GM23338 (cell line): ENCODE data around the gene USP20. TPM values are rescaled to one million over a fixed set of nuclear protein-coding genes. Genes with fewer than 3 reads are reported as not detected.

Source experiments
- ATAC-seq: fragments of 200-7000 bp; cut with Tn5 transposase; 3 replicates; pipeline ENCODE4 v1.9.1; 2020
- DNase-seq: peaks from one replicate; pipeline ENCODE4 v3.0.0-alpha.2; 2015; ENCODE audit warnings: low spot score
- H2AFZ ChIP-seq: fragments of 200-600 bp; sonication (generic); 2 replicates; pipeline ENCODE4 v1.8.0; 2016; ENCODE audit warnings: antibody characterized with exemption, mild to moderate bottlenecking, moderate library complexity
- H3F3A ChIP-seq: fragments of 200-600 bp; sonication (generic); replicated peaks from 2 replicates; pipeline ENCODE4 v1.8.0; 2017; ENCODE audit warnings: antibody characterized with exemption, mixed run types, low read depth
- H3K27ac ChIP-seq: fragments of 200-600 bp; sonication (generic); 2 replicates; pipeline ENCODE4 v1.6.1; 2016; ENCODE audit warnings: low read depth
- H3K27me3 ChIP-seq: fragments of 200-600 bp; sonication (generic); 2 replicates; pipeline ENCODE4 v1.8.0; 2016; ENCODE audit warnings: mild to moderate bottlenecking, mixed run types, moderate library complexity; ENCODE audit not compliant: insufficient read depth
- H3K36me3 ChIP-seq: fragments of 200-600 bp; sonication (generic); 2 replicates; pipeline ENCODE4 v1.8.0; 2016; ENCODE audit warnings: mild to moderate bottlenecking; ENCODE audit not compliant: insufficient read depth
- H3K4me1 ChIP-seq: fragments of 200-600 bp; sonication (generic); 2 replicates; pipeline ENCODE4 v1.8.0; 2016; ENCODE audit warnings: mild to moderate bottlenecking, moderate library complexity; ENCODE audit not compliant: insufficient read depth
- H3K4me2 ChIP-seq: fragments of 200-600 bp; sonication (generic); 2 replicates; pipeline ENCODE4 v1.7.1; 2017; ENCODE audit warnings: mixed run types
- H3K4me3 ChIP-seq: fragments of 200-600 bp; sonication (generic); 2 replicates; pipeline ENCODE4 v1.6.1; 2016; ENCODE audit warnings: mixed run types
- H3K79me2 ChIP-seq: fragments of 200-600 bp; sonication (generic); replicated peaks from 2 replicates; pipeline ENCODE4 v1.8.0; 2017; ENCODE audit warnings: mild to moderate bottlenecking; ENCODE audit not compliant: insufficient read depth
- H3K9me2 ChIP-seq: fragments of 200-600 bp; sonication (generic); 2 replicates; pipeline ENCODE4 v1.8.0; 2017; ENCODE audit not compliant: insufficient read depth
- H4K20me1 ChIP-seq: fragments of 200-600 bp; sonication (generic); replicated peaks from 2 replicates; pipeline ENCODE4 v1.8.0; 2017; ENCODE audit warnings: mild to moderate bottlenecking; ENCODE audit not compliant: insufficient read depth
- H3K27ac Mint-ChIP-seq: 2 replicates; pipeline ENCODE4 v1.8.0; 2020; ENCODE audit warnings: inconsistent platforms, mild to moderate bottlenecking, moderate library complexity, mixed read lengths
- H3K27me3 Mint-ChIP-seq: 3 replicates; pipeline ENCODE4 v1.8.0; 2022; ENCODE audit warnings: low read depth, mild to moderate bottlenecking, moderate library complexity, mixed read lengths, inconsistent platforms; ENCODE audit not compliant: insufficient read depth, poor library complexity
- H3K36me3 Mint-ChIP-seq: 3 replicates; pipeline ENCODE4 v1.8.0; 2021; ENCODE audit warnings: low read depth, mild to moderate bottlenecking, inconsistent platforms, moderate library complexity, mixed read lengths
- H3K4me1 Mint-ChIP-seq: 3 replicates; pipeline ENCODE4 v1.8.0; 2020; ENCODE audit warnings: mild to moderate bottlenecking, inconsistent platforms, mixed read lengths
- H3K4me3 Mint-ChIP-seq: 3 replicates; pipeline ENCODE4 v1.8.0; 2021; ENCODE audit warnings: moderate library complexity, mild to moderate bottlenecking, inconsistent platforms, mixed read lengths
- H3K9me3 Mint-ChIP-seq: 3 replicates; pipeline ENCODE4 v1.8.0; 2020; ENCODE audit warnings: moderate library complexity, mild to moderate bottlenecking, inconsistent platforms, mixed read lengths
- CREB1 ChIP-seq: fragments of 250-450 bp; sonication (Bioruptor Pico); IDR thresholded peaks from 2 replicates; pipeline ENCODE4 v1.5.0; 2020; ENCODE audit warnings: low read depth, mild to moderate bottlenecking, moderate library complexity
- EZH2phosphoT487 ChIP-seq: fragments of 200-600 bp; sonication (generic); IDR thresholded peaks from one replicate; pipeline ENCODE4 v1.8.1; 2018; ENCODE audit warnings: antibody characterized with exemption; ENCODE audit not compliant: unreplicated experiment
- JUNB ChIP-seq: IDR thresholded peaks from one replicate; pipeline ENCODE4 v1.6.1; 2016; ENCODE audit warnings: antibody characterized with exemption; ENCODE audit not compliant: unreplicated experiment
- NANOG ChIP-seq: IDR thresholded peaks from 2 replicates; pipeline ENCODE4 v1.6.1; 2016; ENCODE audit warnings: antibody characterized with exemption, borderline replicate concordance
- POLR2AphosphoS5 ChIP-seq: IDR thresholded peaks from 2 replicates; pipeline ENCODE4 v1.6.1; 2016; ENCODE audit warnings: antibody characterized with exemption, low read depth
- ZNF331 ChIP-seq: fragments of 250-450 bp; sonication (Bioruptor Pico); IDR thresholded peaks from 2 replicates; pipeline ENCODE4 v1.5.0; 2020; ENCODE audit warnings: low read depth, mild to moderate bottlenecking, moderate library complexity
- polyA plus RNA-seq: library from polyadenylated mRNA; unstranded; fragments of >200 nt; fragmentation: Nextera tagmentation; extraction: Ambion mirVana; gene quantifications from 2 replicates; pipeline ENCODE4 v1.2.1, GENCODE V29; 2016
- total RNA-seq: library from RNA; depleted of rRNA; stranded (reverse); fragments of >200 nt; shearing (Covaris generic); gene quantifications from 2 replicates; pipeline ENCODE4 v1.2.3, GENCODE V29; 2014
- TF ChIP-seq, protein P1 (sequence below): fragments of 250-450 bp; sonication (Bioruptor Pico); IDR thresholded peaks from 2 replicates; pipeline ENCODE4 v1.5.0; 2020; ENCODE audit warnings: mild to moderate bottlenecking, moderate library complexity
- TF ChIP-seq, protein P2 (sequence below): IDR thresholded peaks from 2 replicates; pipeline ENCODE4 v1.6.1; 2016; ENCODE audit warnings: antibody characterized with exemption

The USP20 gene
- total and polyA plus RNA-seq, 2 experiments from 2014 or later: 10.4 to 13.0 TPM

DNA sequence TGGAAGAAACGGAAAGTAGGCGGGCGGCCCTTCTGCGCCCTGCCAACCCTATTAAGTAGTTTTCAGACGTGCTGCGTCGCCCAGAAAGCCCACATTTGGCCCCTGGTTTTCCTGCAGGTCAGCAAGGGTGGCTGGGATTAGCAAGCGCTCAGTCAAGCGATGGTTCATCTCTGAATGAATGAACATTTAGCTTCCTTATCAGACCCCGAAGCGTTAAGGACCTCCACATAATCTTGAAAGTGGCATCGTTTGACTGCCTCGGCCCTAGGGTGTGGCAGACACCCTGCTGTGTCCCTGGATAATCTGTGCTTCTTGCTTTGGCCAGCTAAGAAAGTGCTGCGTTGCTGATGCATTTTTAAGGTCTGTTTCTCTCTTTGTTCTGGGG, 31.6 kb upstream of the USP20 start (continued):
- TF ChIP-seq, protein P1, sequence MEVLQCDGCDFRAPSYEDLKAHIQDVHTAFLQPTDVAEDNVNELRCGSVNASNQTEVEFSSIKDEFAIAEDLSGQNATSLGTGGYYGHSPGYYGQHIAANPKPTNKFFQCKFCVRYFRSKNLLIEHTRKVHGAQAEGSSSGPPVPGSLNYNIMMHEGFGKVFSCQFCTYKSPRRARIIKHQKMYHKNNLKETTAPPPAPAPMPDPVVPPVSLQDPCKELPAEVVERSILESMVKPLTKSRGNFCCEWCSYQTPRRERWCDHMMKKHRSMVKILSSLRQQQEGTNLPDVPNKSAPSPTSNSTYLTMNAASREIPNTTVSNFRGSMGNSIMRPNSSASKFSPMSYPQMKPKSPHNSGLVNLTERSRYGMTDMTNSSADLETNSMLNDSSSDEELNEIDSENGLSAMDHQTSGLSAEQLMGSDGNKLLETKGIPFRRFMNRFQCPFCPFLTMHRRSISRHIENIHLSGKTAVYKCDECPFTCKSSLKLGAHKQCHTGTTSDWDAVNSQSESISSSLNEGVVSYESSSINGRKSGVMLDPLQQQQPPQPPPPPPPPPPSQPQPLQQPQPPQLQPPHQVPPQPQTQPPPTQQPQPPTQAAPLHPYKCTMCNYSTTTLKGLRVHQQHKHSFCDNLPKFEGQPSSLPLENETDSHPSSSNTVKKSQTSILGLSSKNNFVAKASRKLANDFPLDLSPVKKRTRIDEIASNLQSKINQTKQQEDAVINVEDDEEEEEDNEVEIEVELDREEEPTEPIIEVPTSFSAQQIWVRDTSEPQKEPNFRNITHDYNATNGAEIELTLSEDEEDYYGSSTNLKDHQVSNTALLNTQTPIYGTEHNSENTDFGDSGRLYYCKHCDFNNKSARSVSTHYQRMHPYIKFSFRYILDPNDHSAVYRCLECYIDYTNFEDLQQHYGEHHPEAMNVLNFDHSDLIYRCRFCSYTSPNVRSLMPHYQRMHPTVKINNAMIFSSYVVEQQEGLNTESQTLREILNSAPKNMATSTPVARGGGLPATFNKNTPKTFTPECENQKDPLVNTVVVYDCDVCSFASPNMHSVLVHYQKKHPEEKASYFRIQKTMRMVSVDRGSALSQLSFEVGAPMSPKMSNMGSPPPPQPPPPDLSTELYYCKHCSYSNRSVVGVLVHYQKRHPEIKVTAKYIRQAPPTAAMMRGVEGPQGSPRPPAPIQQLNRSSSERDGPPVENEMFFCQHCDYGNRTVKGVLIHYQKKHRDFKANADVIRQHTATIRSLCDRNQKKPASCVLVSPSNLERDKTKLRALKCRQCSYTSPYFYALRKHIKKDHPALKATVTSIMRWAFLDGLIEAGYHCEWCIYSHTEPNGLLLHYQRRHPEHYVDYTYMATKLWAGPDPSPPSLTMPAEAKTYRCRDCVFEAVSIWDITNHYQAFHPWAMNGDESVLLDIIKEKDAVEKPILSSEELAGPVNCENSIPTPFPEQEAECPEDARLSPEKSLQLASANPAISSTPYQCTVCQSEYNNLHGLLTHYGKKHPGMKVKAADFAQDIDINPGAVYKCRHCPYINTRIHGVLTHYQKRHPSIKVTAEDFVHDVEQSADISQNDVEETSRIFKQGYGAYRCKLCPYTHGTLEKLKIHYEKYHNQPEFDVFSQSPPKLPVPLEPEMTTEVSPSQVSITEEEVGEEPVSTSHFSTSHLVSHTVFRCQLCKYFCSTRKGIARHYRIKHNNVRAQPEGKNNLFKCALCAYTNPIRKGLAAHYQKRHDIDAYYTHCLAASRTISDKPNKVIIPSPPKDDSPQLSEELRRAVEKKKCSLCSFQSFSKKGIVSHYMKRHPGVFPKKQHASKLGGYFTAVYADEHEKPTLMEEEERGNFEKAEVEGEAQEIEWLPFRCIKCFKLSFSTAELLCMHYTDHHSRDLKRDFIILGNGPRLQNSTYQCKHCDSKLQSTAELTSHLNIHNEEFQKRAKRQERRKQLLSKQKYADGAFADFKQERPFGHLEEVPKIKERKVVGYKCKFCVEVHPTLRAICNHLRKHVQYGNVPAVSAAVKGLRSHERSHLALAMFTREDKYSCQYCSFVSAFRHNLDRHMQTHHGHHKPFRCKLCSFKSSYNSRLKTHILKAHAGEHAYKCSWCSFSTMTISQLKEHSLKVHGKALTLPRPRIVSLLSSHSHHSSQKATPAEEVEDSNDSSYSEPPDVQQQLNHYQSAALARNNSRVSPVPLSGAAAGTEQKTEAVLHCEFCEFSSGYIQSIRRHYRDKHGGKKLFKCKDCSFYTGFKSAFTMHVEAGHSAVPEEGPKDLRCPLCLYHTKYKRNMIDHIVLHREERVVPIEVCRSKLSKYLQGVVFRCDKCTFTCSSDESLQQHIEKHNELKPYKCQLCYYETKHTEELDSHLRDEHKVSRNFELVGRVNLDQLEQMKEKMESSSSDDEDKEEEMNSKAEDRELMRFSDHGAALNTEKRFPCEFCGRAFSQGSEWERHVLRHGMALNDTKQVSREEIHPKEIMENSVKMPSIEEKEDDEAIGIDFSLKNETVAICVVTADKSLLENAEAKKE: no peak
- no peak for TF ChIP-seq JUNB

DNA sequence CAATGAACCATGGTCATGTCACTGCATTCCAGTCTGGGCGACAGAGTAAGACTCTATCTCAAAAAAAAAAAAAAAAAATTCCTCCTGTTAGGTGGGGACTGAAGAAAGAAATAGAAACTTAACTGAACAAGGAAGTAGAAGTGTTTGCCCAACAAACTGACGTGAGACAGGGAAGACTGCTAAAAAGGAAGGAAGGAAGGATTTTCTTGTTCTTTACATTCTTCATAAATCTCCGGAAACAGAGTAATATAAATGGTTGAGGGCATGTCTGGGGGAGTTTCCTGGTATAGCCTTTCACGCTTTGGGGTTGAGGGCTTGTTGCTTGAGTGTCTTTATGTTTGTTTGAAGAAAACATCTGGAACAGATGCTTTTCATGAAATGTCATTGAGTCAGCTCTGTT, 29.2 kb upstream of the USP20 start:
- Histone ChIP-seq H3K4me1 (no peaks in the 10 kb centered on the region; the same call in 1 of the 2 replicates), H3K79me2 (peaks cover 19% of the 10 kb centered on the region; the same call in 1 of the 2 replicates), H3K9me2 (no peaks in the 10 kb centered on the region), H2AFZ (no peak overlapping the region), H4K20me1 (peaks cover 15% of the 10 kb centered on the region), H3K27ac (no peak overlapping the region), H3K36me3 (no peaks in the 10 kb centered on the region), H3F3A (0 out of 2 replicates have a peak, but pooled peaks cover 7% of the 10 kb centered on the region), H3K27me3 (no peaks in the 10 kb centered on the region), H3K4me3 (no peak overlapping the region), H3K4me2 (no peak overlapping the region)
- ATAC-seq (no peak), DNase-seq (no peak)
- Mint-ChIP-seq H3K4me3 (no peak overlapping the region), H3K4me1 (peaks cover 6% of the 10 kb centered on the region; the same call in 2 of the 3 replicates), H3K27ac (no peak overlapping the region), H3K27me3 (peaks cover 10% of the 10 kb centered on the region), H3K36me3 (peaks cover 48% of the 10 kb centered on the region), H3K9me3 (no peaks in the 10 kb centered on the region; the same call in 2 of the 3 replicates)
- TF ChIP-seq NANOG (no peak), EZH2phosphoT487 (no peak), ZNF331 (CRISPR knock-in tag) (no peak), POLR2AphosphoS5 (no peak), CREB1 (CRISPR knock-in tag) (no peak)
- TF ChIP-seq, protein P2, sequence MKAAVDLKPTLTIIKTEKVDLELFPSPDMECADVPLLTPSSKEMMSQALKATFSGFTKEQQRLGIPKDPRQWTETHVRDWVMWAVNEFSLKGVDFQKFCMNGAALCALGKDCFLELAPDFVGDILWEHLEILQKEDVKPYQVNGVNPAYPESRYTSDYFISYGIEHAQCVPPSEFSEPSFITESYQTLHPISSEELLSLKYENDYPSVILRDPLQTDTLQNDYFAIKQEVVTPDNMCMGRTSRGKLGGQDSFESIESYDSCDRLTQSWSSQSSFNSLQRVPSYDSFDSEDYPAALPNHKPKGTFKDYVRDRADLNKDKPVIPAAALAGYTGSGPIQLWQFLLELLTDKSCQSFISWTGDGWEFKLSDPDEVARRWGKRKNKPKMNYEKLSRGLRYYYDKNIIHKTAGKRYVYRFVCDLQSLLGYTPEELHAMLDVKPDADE: no peak
